Fibroblast of mammary gland (primary cell): ENCODE results near the gene PTPRD.
A peak's percentile ranks its signal among the peaks of the same experiment; 100 is the strongest.

Experiments
- DNase-seq: peaks from one replicate; pipeline ENCODE4 v3.0.0-alpha.2; 2010; ENCODE audit warnings: low read depth
- H3K4me3 ChIP-seq: 2 replicates; pipeline ENCODE4 v1.5.1; 2011; ENCODE audit warnings: low read depth, mild to moderate bottlenecking, low read length, moderate library complexity; ENCODE audit not compliant: control insufficient read depth
- CTCF ChIP-seq: conservative IDR thresholded peaks from 2 replicates; pipeline ENCODE4 v1.5.1; 2011; ENCODE audit warnings: low read depth, low read length, inconsistent platforms; ENCODE audit not compliant: control insufficient read depth, insufficient read depth

The PTPRD gene

GRCh38 chr9:8621416-8621815 lies 1991.4 kb downstream of the PTPRD start:
- DNase-seq = no peak
- no peak for TF ChIP-seq CTCF
- no peak overlapping the region for H3K4me3 ChIP-seq

GRCh38 chr9:8616414-8616813 lies 1996.4 kb downstream of the PTPRD start:
- no peak for TF ChIP-seq CTCF
- DNase-seq = no peak
- no peak overlapping the region for H3K4me3 ChIP-seq

GRCh38 chr9:8614926-8615440 lies 1997.8 kb downstream of the PTPRD start:
- no peak overlapping the region for H3K4me3 ChIP-seq
- no peak for TF ChIP-seq CTCF
- DNase-seq = no peak

GRCh38 chr9:8613346-8613825 lies 1999.4 kb downstream of the PTPRD start:
- TF ChIP-seq CTCF = no peak
- peak; percentile 10 for DNase-seq
- no peak overlapping the region for H3K4me3 ChIP-seq

GRCh38 chr9:8611153-8611552 lies 2001.6 kb downstream of the PTPRD start:
- H3K4me3 ChIP-seq = no peak overlapping the region
- TF ChIP-seq CTCF = no peak
- DNase-seq = no peak

GRCh38 chr9:8610256-8610655 lies 2002.5 kb downstream of the PTPRD start:
- H3K4me3 ChIP-seq = no peak overlapping the region
- no peak for DNase-seq
- TF ChIP-seq CTCF = no peak

- TF ChIP-seq CTCF = no peak
- DNase-seq = no peak
- H3K4me3 ChIP-seq = no peak overlapping the region
Observed at GRCh38 chr9:8605096-8605495, 2007.7 kb downstream of the PTPRD start.
